ENCODE results near the gene RD3L.

Gene RD3L

GRCh38 chr14:103892247-103892646, 50.1 kb downstream of the RD3L start:
- TF ChIP-seq, protein P1, sequence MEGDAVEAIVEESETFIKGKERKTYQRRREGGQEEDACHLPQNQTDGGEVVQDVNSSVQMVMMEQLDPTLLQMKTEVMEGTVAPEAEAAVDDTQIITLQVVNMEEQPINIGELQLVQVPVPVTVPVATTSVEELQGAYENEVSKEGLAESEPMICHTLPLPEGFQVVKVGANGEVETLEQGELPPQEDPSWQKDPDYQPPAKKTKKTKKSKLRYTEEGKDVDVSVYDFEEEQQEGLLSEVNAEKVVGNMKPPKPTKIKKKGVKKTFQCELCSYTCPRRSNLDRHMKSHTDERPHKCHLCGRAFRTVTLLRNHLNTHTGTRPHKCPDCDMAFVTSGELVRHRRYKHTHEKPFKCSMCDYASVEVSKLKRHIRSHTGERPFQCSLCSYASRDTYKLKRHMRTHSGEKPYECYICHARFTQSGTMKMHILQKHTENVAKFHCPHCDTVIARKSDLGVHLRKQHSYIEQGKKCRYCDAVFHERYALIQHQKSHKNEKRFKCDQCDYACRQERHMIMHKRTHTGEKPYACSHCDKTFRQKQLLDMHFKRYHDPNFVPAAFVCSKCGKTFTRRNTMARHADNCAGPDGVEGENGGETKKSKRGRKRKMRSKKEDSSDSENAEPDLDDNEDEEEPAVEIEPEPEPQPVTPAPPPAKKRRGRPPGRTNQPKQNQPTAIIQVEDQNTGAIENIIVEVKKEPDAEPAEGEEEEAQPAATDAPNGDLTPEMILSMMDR (IDR thresholded peaks at IDR 0.05; ENCODE audit: extremely low read depth, missing control alignments): no peak
- DNase-seq (ENCODE audit: low spot score): no peak

- TF ChIP-seq, protein P1 (IDR thresholded peaks at IDR 0.05; ENCODE audit: extremely low read depth, missing control alignments): no peak
- DNase-seq (ENCODE audit: low spot score): no peak
These were observed 50.6 kb downstream of the RD3L start for GRCh38 chr14:103891667-103892215.

DNA sequence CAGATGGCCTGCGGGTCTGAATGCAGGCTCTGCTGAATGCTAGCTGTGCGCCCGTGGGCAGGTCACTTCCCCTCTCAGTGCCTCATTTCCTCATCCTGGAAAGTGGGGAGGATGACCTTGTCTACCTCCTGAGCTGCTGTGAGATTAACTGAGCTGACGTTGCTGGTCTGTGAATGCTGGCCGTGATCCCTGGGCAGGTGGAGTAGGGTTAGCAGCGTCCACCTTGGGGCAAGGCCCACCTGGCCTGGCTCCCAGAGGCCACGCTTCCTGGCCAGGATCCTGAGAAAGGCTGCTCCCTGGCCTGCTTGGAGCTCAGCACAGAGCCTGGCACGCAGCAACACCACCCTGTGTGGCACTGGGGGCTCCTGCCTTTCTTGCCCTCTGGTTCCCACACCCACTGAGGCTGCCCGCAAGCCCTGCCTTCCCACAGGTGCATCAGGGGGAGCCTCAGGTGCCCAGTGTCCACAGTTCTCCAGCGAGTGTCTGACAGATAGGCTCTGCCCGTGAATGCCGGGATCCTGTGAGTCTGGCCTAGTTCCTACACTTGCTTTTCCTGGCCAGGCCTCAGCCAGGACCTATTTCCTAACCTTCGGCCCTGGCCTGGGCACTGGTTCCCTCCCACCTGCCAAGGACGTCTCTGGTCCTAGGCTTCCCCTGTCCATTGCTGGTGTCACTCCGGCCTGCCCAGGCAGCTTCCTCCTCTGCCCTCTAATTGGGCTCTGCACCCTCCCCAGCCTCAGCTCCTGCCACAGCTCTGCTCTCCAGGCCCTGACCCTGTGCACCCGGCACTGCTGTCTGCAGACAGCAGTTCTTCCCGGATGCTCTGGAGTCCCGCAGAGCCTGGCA, 51.3 kb downstream of the RD3L start:
- TF ChIP-seq, protein P1 (IDR thresholded peaks at IDR 0.05; ENCODE audit: extremely low read depth, missing control alignments): no peak
- DNase-seq (ENCODE audit: low spot score): no peak

All from GM20000 (cell line).